Psoas muscle (tissue), 8 donors: ENCODE measurements around the gene SPINK13. TPM values are rescaled to one million over a fixed set of nuclear protein-coding genes. Genes with fewer than 3 reads are reported as not detected.

Experiments used
- ATAC-seq, 4 donors: fragments of 200-7000 bp; cut with Tn5 transposase; one replicate each; pipeline ENCODE4 v1.9.1; 2020; ENCODE audit warnings: moderate library complexity in 3 of 4, mild to moderate bottlenecking in 2 of 4
- DNase-seq, 2 donors: peaks; one replicate each; pipeline ENCODE4 v3.0.0-alpha.2; 2020
- H3K27ac ChIP-seq: fragments of 200-600 bp; one replicate; pipeline ENCODE4 v1.8.0; 2022
- H3K27me3 ChIP-seq, 3 donors: fragments of 200-600 bp in 1 of 3; one replicate each; pipeline versions ENCODE4 v1.6.1 to v1.8.0; 2013 to 2022; ENCODE audit warnings: low read length in 2 of 3, mild to moderate bottlenecking in 2 of 3, moderate library complexity in 1 of 3; ENCODE audit not compliant: insufficient read depth in 3 of 3
- H3K36me3 ChIP-seq, 2 donors: fragments of 200-600 bp in 1 of 2; one replicate each; pipeline versions ENCODE4 v1.6.1 to v1.8.0; 2013 to 2022; ENCODE audit warnings: low read depth in 1 of 2, mild to moderate bottlenecking in 1 of 2, moderate library complexity in 1 of 2; ENCODE audit not compliant: insufficient read depth in 1 of 2
- H3K4me1 ChIP-seq: fragments of 200-600 bp; one replicate; pipeline ENCODE4 v1.8.0; 2022
- H3K4me3 ChIP-seq: fragments of 200-600 bp; one replicate; pipeline ENCODE4 v1.8.0; 2022; ENCODE audit warnings: mild to moderate bottlenecking
- H3K9me3 ChIP-seq: fragments of 200-600 bp; one replicate; pipeline ENCODE4 v1.8.0; 2022
- CTCF ChIP-seq: fragments of 200-600 bp; IDR thresholded peaks from one replicate; pipeline ENCODE4 v1.8.0; 2022; ENCODE audit warnings: antibody characterized with exemption
- WGBS, 3 donors: extraction: QIAGEN DNeasy Blood & Tissue Kit; methylation state at CpG; one replicate each; pipeline versions ENCODE4 v1.1.6 to v1.1.7; 2013; 5-methylcytosine and 5-hydroxymethylcytosine counted together
- intact Hi-C, 2 donors: fragments of 100-400 bp; cut with DNase I; formaldehyde crosslinking; loops; one replicate each; pipeline versions ENCODE4 v1.11.0 to v1.14.2; 2022
- polyA plus RNA-seq, 3 donors: library from polyadenylated mRNA; stranded (reverse); fragments of 200-250 nt; gene quantifications; one replicate each; pipeline ENCODE4 v1.2.3, GENCODE V29; 2013
- total RNA-seq, 4 donors: library from RNA; stranded (reverse); fragmentation: NEBNext Ultra II Directional in 2 of 4; extraction: Animal tissue kit (Norgen Biotek cat#: 25700) in 2 of 4; gene quantifications; one replicate each; pipeline versions ENCODE4 v1.2.1 to v1.2.4, GENCODE V29; 2021 to 2023
- donor health status: healthy with polysubstance abuse.
- donor health status: DM: no; HTN: no; CAD: no; lungs with moderate emphysema.
- donor health status: Bipolar disorder and iron deficiency.
- donor health status: healthy.
- donor health status: DM: yes; HTN: yes; CAD: no.
- donor health status: DM: no; HTN: no; CAD: no.
- donor health status: DM: no; HTN: no; CAD: no.
- donor health status: DM: yes; HTN: yes; CAD: no.

The SPINK13 gene
- total and polyA plus RNA-seq, 7 donors, result 0.25 TPM; not detected in 6

GRCh38 chr5:148229840-148230239 lies 38.8 kb upstream of the SPINK13 start:
- intact Hi-C loops, result no loop called here
- H3K27me3 ChIP-seq, result no peaks in the 10 kb centered on the region
- no peak for TF ChIP-seq CTCF
- ATAC-seq (no peak), DNase-seq (no peak)
- no peaks in the 10 kb centered on the region for H3K9me3 ChIP-seq
- H3K36me3 ChIP-seq, result no peaks in the 10 kb centered on the region
- H3K4me3 ChIP-seq, result no peak overlapping the region
- no peaks in the 10 kb centered on the region for H3K4me1 ChIP-seq
- no peak overlapping the region for H3K27ac ChIP-seq

GRCh38 chr5:148230240-148230639 lies 38.4 kb upstream of the SPINK13 start:
- DNase-seq (no peak), ATAC-seq (no peak)
- Histone ChIP-seq H3K27ac (no peak overlapping the region), H3K4me3 (no peak overlapping the region), H3K4me1 (no peaks in the 10 kb centered on the region), H3K36me3 (no peaks in the 10 kb centered on the region), H3K27me3 (no peaks in the 10 kb centered on the region), H3K9me3 (no peaks in the 10 kb centered on the region)
- 91 to 95% (median 92%) methylated on average over 7 of the region's 7 CpGs for WGBS, 3 donors
- intact Hi-C loops, result no loop called here
- no peak for TF ChIP-seq CTCF

- no peak overlapping the region for H3K4me3 ChIP-seq
- TF ChIP-seq CTCF, result no peak
- no peaks in the 10 kb centered on the region for H3K4me1 ChIP-seq
- ATAC-seq (no peak), DNase-seq (no peak)
- H3K27me3 ChIP-seq, result no peaks in the 10 kb centered on the region
- 56 to 64% (median 57%) methylated on average over 4 of the region's 4 CpGs for WGBS, 3 donors
- intact Hi-C loops, result no loop called here
- H3K9me3 ChIP-seq, result no peaks in the 10 kb centered on the region
- no peak overlapping the region for H3K27ac ChIP-seq
- H3K36me3 ChIP-seq, result no peaks in the 10 kb centered on the region
These were observed 30.7 kb upstream of the SPINK13 start for GRCh38 chr5:148237785-148238417.

- no peaks in the 10 kb centered on the region for H3K27me3 ChIP-seq
- H3K36me3 ChIP-seq, result no peaks in the 10 kb centered on the region
- no peaks in the 10 kb centered on the region for H3K4me1 ChIP-seq
- H3K27ac ChIP-seq, result no peak within 1 kb of the TSS
- 60 to 65% (median 64%) methylated on average over 2 of the region's 2 CpGs for WGBS, 3 donors
- H3K4me3 ChIP-seq, result no peak within 1 kb of the TSS
- intact Hi-C loops, result no loop called here
- no peak for DNase-seq
- no peaks in the 10 kb centered on the region for H3K9me3 ChIP-seq
- no peak for TF ChIP-seq CTCF
- no peak for ATAC-seq
These were observed 30.2 kb upstream of the SPINK13 start, which contains the start of gene MARCOL for GRCh38 chr5:148238418-148238794. TSS of gene MARCOL (plus strand) at chr5:148238525. CDS start at chr5:148238598, 73 bp downstream.

GRCh38 chr5:148248894-148249293 lies 19.7 kb upstream of the SPINK13 start:
- TF ChIP-seq CTCF, result no peak
- no peaks in the 10 kb centered on the region for H3K4me1 ChIP-seq
- DNase-seq (no peak), ATAC-seq (no peak)
- no peaks in the 10 kb centered on the region for H3K36me3 ChIP-seq
- H3K27me3 ChIP-seq, result no peaks in the 10 kb centered on the region
- no peak overlapping the region for H3K4me3 ChIP-seq
- peaks cover 7% of the 10 kb centered on the region for H3K9me3 ChIP-seq
- 74 to 79% (median 79%) methylated on average over 2 of the region's 2 CpGs for WGBS, 3 donors
- H3K27ac ChIP-seq, result no peak overlapping the region
- intact Hi-C loops, result no loop called here
